ENCODE data around the gene BANP.
"Not testable (repeated sequence)": the region's sequence is repeated elsewhere in the genome, so short reads cannot be mapped to it uniquely, and the experiment has no call there.

The BANP gene

DNA sequence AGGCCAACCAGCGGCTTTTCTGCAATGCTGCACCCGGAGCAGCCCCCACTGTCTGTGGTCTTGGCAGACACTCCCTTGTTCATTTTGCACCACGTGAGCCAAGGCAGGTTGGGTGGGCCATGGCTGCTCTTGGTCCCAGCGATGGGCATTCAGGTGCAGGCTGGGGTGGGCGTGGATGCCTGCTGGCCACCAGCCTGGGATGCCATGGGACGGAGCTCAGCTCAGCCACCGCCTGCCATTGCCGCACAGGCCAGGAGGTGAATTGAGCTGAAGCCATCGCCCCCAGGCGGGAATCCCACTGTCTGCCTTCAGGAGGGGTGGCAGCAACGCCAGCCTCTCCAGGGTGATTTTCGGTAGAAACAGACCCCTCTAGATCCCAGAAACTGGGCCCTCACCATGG is 155.3 kb downstream of the BANP start:
- DNase-seq = not testable (repeated sequence)

DNA sequence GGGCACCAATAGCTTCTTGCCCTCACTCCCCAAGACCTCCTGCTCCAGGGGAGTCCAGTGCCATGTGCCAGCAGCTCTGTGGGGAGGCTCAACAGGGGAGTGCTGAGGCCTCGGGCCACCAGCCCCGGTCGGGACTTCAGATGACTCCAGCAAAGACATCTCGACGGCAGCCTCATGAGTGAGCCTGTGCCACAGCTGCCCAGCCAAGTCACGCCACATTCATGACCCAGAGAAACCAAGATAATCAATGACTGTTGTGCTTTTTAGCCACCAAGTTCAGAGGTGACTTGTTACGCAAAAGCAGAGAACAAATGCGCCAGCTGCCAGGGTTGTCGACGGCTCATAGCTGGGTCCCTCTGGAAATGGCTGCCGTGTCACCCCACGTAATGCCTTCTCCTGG is 157.5 kb downstream of the BANP start:
- no peak for DNase-seq

DNA sequence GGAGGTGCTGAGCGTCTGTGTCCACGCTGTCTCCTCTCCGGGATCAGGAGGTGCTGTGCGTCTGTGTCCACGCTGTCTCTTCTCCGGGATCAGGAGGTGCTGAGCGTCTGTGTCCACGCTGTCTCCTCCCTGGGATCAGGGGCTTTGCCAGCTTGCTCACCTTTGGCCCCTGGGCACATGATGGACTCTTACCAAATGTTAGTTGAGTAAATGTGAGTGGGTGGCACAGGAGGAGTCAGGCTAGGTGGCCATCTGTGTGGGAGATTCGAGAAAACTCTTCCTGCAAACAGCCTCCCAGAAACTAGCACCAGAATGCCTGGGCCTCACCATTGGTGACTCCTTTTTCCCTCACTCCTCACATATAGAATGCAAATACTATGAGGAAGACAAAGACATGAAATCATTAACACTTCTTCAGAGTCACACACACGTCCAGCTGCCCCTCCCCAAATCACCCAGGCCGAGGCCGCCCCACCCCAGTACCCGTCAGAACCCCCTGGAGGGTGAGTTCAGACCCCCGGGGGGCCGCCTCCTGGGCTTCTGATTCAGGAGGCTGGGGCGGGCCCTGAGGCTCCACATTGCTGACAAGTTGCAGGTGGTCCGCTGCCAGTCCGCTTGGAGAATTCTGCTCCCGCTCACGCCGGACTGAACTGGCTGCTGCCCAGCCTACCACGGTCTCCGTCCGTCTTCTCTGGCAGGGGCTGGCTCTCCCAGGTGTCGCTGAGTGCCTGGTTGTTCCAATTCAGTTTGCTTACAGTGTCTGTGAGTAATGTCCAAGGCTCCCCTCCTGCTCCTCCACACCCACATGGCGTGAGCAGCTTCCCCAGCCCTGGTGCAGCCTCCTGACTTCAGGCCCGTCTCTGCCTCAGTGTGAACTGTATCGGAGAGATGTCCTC is 158.7 kb downstream of the BANP start:
- not testable (repeated sequence) for DNase-seq

DNA sequence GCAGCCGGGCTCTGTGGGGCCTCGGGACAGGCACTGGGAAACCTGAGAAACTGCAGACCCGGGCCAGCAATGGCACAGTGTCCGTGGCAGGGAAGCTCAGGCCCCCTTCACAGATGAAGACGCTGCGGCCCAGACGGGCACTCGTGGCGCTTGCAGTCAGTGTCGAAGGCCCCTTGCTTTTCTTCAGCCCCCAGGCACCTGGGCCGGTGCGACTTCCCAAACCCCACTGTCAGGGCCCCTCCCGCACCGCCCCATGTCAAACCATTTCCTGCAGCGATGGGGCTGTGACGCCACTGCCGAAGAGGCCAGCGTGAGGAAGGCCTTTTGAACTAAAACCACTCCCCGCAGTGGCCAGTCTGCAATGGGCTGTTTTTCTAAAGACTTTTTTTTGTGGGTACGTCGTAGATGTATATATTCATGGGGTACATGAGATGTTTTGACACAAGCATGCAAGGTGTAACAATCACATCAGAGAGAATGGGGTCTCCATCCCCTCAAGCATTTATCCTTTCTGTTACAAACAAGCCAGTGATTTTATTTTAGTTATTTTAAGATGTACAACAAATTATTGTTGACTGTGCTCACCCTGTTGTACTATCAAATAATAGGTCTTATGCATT is 159.8 kb downstream of the BANP start:
- not testable (repeated sequence) for DNase-seq

DNA sequence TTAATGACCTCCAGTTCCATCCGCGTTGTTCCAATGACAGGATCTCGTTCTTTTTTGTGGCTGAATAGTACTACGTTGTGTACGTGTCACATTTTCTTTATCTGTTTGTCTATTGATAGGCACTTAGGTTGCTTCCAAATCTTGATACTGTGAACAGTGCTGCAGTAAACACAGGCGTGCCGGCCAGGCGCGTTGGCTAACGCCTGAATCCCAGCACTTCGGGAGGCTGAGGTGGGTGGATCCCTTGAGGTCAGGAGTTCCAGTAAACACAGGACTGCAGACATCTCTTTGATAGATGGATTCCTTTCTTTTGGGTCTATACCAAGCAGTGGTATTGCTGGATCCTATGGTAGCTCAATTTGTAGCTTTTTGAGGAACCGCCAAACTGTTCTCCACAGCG is 160.7 kb downstream of the BANP start:
- not testable (repeated sequence) for DNase-seq

DNA sequence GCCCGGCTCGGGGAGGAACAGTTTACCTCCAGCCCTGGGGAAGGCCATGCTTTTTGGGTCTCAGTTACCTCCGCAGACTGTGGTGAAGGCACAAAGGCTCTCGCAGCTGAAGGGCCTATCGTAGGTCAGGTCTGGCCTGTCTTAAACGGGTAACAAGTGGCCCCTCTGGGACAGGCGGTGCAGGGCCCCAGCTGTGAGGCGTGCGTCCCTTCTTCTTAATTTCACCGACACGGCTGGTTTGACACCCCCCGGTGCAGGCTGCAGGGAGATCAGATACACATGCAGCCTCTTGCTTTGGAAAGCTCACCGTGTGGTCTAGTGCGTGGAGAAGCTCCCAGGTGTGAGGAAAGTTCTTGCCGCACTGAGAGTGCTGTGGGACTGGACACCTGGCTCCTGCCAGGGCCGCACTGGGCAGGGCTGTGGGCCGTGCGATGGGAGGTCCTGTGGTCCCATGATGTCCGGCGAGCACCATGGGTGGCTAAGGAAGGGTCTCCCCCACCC is 162.4 kb downstream of the BANP start:
- DNase-seq = no peak

DNA sequence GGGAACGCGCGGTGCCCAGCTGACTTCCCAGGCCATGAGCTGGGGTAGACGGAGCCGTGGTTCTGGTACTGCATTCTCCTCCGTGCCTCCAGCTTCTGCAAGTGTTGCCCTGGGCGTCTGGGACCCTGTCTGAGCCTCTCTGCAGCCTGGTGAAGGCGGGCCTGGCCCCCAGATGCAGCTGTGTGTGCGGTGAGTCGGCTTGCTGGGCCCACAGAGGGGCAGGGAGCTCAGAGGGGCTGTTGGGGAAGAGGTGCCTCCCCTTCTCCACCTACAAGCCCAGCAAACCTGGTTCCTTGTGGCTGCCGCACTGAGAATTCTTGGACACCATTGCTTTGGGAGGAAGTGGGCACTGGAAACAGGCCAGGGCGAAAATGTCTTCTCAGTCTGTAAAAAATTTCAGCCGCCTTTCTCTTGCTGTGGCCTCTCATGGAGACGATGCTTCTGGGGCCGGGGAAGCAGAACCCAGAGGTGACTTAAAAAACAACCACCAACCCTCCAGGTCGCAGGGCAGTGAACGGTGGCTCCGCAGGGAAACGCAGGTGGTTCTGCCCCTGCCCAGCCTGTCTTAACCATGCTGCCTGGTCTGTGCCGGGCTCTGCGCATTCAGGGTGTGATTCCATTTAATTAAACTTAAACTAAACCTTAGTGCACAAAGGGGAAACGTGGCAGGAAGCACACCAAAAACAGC is 163.5 kb downstream of the BANP start:
- not testable (repeated sequence) for DNase-seq

DNA sequence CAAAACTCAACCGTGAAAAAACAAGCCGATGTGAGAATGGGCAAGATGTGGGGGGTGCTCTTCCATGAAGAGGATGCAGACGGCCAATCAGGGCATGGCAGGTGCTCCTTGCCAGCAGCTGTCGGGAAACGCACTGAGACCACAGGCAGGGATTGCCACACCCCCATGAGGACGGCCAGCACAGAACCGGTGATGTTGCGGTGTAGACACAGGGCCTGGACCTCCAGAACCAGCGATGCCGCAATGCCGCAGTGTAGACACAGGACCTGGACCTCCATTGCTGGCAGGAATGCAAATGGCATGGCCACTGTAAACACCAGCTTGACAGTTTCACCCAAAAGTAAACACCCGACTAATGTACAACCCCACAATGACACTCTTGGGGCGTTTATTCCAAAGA is 164.9 kb downstream of the BANP start:
- DNase-seq = no peak

DNA sequence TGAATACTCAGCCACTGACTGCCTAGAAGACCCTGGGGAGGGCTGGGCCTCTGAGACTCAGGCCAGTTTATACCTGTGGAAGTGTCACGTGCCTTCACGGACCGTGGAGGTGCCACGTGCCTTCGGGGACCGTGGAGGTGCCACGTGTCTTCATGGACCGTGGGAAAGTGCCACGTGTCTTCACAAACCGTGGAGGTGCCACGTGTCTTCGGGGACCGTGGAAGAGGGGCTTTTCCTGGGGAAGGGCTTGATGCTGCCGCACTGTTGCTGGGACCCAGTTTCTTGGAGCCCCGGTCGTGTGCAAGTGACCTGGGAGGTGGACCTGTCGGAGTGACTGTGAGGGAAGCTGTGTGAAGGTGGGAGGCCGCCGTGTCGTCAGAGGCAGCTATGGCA is 166.2 kb downstream of the BANP start:
- no peak for DNase-seq

DNA sequence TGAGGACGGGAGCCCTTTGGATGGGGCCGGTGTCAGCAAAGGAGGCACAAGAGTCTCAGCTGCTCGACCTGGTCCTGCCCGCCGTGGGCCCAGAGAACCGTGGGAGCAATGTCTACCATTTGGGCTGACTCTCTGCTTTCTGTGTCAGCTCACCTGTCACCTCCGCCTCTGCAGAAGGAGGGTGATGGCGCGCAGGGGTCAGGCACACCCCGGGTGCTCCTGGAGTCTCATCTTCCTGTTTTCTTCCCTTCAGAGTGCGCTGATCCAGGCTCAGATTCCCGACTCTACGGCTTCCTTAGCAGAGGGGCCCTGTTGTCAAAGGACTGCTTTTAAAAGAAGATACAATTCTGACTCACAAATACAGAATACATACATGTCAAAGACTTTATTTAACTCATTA is 167.1 kb downstream of the BANP start:
- DNase-seq = no peak

DNA sequence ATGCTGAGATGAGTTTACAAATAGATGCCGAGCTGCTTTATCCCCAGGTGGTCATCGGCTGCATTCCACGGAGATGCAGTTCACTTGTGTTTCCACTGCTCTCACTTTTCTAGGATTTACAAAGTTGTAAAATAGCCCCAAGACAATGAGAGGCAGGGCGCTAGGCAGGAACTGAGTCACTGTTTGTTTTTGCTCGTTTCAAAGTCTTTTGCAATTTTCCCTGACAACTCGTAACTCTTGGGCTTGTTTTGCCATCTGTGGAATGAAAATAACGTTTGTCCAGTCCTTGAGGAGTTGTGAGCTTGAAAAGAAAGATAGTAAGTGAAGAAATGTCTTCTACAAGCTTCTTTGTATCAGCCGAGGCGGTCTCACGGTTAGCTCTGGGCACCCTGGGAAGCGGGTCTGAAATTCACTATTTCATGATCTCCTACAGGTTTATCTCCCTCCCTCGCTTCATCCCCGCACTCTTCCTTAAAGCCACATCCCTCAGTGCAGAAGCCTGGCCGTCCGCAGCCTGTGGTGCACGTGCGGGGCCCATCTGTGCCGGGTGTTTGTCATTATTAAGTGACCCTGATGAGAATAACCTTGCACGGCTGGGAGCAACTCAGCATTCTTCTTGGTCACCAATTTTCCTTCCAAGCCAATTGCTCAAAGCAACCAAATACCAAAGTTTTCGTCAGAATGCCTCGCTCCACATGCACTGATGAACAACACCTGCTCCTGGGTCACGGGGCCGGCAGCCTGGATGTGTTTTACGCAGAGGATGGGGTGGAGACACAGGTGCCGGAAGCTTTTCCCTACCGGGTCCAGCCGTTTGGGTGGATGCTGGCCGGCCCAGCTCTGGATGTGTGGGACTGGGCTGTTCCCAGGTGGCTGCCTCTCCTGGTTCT is 167.9 kb downstream of the BANP start:
- DNase-seq = not testable (repeated sequence)

DNA sequence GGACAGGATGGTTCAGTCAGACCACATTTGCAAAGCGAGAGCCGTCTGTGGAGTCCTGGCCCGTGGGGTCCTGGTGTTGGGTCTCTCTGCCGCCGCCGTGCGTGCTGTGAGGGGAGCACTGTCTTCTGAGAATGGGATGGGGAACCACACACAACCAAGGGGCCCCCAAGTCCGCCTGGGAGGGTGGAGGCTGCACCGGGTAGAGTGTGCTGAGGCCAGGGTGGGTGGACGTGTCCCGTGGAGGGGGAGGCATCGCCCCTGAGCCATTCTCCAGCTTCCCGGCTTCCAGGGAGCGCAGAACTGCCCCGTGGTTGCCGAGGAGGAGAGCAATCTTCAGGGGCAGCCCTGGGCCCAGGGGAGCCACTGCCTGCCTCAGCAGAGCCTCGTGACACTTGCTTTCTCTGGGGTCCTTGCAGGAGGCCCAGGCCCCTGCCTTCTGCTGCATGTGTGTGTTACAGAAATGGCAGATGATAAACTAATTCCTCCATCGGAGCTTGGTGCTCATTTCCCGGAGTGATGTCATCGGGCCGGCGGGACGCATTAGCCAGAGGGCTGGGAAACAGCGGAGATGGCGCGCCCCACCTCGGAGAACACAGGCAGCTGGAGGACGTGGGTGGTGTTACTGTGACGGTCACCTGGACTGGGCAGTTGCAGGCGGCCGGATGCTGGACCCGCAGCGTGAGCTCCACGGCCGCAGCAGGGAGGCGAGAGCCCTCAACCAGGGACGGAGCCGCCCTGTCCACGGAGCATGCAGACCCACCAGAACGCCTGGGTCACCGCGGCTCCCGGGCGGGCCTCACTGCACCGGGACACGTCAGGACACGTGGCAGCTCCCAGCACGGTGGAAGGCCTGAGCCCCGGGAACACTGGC is 168.9 kb downstream of the BANP start:
- DNase-seq = not testable (repeated sequence)

DNA sequence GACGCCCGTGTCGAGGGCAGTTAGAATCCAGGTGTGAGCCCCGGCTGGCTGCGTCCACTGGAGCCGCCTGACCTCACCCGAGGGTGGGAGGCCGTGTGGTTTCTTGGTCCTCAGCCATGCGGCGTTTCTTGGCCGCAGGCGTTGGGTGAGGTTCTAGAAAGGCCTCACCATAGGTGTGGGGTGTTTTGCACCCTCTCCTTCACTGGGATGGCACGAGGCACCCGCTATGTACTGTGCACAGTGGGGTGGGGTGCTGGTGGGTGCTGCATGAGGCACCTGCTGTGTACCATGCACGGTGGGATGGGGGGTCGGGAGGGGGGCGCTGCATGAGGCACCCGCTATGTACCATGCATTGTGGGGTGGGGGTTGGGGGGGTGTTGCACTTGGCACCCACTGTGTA is 169.6 kb downstream of the BANP start:
- DNase-seq = no peak

DNA sequence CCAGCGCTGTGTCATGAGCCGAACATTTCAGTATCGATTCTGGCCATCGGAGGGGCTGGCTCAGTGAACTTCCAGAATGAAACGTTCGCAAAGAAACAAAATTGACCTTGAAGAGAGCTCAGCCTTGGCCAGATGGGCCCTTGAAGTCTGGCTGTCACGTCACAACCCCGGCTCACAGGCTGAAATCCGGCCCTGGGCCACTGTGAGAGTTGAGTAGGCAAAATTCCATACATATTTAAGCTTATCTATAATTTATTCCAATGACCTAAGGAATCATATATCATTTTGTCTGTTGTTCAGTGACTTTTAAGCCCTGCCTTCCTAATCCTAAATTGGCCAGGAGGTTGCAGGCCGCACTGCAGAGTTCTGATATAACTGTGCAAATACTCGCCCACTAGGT is 170.2 kb downstream of the BANP start:
- DNase-seq = not testable (repeated sequence)

DNA sequence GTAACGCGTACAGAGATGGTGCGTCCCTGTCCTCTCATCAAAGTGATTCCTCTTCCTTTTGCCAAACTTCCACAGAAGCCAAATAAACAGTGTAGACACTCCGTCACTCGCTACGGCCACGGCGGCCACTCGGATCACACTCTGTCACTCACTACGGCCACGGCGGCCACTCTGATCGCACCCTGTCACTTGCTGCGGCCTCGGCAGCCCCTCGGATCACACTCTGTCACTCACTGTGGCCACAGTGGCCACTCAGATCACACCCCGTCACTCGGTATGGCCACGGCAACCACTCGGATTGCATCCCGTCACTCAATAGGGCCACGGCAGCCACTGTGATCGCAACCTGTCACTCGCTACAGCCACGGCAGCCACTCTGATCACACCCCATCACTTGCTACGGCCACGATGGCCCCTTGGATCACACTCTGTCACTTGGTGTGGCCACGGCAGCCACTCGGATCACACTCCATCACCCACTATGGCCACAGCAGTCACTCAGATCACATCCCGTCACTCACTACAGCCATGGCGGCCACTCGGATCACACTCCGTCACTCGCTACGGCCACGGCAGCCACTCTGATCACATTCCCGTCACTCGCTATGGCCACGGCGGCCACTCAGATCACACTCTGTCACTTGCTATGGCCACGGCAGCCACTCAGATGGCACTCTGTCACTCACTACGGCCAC is 170.8 kb downstream of the BANP start:
- DNase-seq = no peak

Data from NCI-H510A treated with DMSO at 0.1 percent for 48 hours (cell line).